Activated CD8-positive, alpha-beta memory T cell treated with anti-CD3 and anti-CD28 coated beads for 4 hours (primary cell): ENCODE data around the gene ADAMTSL1.

Source experiments
- DNase-seq, 2 donors: peaks; one replicate each; pipeline ENCODE4 v3.0.0-alpha.2; 2020; ENCODE audit warnings: low read depth in 2 of 2

ADAMTSL1 gene

DNA sequence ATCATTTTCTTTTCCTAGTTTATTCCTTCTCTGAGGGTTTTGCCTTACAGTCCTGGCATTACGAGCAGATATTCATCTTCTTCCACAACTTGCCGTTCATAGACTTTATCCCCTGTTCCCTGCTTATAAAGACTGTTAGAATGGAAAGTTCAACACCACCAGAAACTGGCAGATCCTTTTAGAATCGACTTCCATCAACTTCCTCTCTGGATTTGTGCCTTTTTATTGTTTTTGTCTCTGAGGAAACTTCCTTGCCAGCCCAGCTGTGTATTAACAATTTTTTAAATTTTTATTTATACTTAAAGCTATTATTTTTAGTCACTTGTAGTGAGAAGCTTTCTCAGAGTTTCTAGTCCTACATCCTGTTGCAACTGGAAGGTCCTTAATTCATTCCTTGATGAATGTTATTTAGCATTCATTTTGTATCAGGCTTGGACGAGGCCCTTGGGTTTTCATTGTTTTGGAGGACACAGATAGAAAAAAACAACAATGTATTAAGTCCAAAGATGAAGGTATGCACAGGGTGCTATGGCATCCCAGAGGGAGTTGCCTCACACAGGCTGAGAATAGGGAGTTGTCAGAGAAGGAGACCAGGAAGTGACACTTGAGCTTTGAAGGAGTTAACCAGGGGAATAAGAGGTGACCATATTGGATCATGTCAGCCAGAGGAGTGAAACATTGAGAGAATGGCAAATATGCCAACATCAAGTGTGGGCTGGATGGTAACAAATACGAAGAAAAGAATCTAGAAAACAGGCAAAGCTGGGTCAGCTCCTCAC is 81.3 kb downstream of the ADAMTSL1 start:
- no peak for DNase-seq

DNA sequence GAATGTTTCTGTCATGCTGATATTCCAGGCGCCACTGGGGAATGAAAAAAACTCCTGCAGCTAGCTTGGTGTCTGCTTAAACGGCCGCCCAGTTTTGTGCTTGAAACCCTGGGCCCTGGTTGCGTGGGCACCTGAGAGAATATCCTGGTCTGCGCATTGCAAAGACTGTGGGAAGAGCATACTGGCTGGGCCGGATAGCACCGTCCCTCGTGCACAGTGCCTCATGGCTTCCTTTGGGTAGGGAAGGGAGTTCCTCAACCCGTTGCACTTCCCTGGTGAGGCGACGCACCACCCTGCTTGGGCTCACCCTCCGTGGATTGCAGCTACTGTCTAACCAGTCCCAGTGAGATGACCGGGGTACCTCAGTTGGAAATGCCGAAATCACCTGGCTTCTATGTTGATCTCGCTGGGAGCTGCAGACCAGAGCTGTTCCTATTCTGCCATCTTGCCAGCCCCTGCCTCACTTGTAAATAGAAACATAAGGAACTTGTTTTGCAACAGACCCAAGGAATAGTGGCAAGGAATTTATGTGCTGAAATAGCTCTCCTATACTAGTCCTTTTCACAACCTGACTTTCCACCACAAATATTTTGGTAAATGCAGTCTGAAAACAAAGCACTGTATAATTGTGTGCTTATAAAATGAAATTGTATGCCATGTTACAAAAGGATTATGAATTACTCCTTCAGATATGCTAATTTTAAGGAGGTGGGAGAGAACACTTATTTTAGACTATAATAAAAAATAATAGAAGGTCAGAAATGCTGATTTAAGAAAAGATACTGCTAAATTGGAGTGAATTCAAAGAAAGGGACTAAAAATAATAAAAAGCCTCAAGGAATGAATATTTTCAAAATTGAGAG is 90.3 kb downstream of the ADAMTSL1 start:
- DNase-seq, result no peak

DNA sequence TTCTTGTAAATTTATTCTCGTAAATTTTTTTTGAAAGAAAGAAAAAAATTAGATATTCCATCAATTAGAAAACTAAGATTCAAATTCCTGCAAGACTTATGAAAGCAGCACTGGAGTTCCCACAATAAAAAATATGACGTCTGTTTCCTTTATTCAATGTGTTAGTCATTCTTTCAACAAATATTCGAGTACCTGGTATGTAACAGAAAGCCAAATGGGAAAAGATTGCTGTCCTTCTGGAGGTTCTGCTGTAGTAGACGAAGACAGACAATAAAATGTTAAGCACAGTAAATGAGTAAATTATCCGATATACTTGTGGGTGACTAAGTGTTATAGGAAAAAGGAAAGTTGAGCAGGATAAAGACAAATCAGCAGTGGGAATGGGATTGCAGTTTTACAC is 92.2 kb downstream of the ADAMTSL1 start:
- no peak for DNase-seq

DNA sequence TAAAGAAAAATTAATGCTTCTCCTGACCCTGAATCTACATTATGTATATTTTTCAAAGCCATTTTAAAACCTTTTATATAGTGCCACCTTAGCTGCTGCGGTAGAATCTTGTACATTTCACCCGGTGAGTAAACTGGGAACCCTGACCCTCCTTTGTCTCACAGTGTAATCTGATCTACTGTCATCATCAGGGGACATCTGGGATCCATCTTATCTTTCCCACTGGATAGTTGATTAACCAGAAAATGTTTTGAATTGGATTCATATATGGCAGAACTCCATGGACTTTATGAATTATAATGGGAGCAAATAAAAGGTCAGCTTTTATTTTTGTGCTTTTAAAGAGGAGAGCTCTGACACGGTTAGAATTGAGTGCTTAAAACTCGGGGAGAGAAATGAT is 95.0 kb downstream of the ADAMTSL1 start:
- no peak for DNase-seq

DNA sequence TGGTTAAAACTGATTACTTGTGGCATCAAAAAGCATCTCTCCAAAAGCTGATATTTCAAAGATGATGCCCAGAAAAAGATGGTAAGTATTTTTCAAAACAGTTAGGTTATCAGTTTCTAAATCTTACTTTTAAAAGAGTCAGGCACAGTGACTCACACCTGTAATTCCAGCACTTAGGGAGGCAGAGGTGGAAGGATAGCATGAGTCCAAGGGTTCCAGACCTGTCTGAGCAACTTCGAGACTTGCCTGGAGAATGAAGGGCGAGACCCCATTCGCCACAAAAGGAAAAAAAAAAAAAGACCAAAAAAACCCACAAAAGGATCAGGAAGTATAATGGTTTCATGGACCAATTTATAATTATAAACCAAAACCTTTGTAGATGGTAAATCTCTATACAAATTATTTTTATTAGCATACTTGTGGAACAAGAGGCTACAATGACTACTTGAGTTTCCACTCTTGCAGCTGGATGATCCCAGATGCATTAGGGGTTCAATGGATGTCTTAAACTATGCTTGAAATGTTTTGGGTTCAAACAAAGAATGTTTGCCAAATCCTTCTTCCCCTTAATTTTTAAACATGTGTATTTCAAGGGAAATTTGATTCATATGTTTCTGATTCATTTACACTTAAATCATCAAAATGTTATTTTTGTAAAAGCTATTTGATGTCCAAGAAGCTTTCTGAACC is 96.1 kb downstream of the ADAMTSL1 start:
- DNase-seq, result no peak

DNA sequence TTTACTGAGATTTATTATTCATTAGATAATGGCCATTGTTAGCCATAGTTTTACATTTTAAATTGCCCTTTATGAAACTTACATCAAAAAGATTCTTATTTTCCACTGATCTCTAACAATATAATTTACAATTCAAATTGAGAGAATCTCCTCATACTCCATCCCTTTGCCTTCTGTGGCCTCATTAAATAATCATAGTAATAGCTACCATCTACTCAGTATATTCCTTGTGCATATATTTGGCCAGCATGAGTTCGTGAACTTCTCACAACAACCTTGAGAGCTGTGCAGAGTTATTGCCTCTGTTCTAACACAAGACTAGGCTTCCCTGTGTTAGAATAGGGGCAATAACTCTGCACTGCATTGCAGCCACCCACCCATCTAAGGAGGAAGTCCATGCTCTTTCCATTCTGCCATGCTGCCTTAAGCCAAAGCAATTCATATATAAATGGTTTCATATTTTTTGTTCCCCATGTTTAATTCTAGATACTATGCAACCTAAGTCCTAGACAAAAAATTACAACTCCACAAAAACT is 99.1 kb downstream of the ADAMTSL1 start:
- no peak for DNase-seq

DNA sequence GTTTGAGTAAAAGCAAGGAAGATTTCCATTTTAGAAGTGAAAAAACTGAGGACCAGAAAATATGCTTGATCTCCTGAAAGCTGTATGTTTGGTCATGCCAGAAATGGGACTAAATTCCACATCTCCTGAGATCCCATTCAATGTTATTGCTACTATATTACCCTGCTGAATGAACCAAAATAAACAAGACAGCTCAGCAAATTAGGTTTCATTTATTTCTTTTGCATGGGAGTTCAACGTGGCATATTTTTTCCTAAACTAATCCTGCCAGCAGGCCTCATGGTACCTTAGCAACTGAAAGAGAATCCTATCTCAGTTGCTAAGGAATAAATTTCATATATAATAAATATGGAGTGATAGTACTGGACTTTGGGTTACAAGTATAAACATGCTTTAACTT is 101.7 kb downstream of the ADAMTSL1 start:
- no peak for DNase-seq

DNA sequence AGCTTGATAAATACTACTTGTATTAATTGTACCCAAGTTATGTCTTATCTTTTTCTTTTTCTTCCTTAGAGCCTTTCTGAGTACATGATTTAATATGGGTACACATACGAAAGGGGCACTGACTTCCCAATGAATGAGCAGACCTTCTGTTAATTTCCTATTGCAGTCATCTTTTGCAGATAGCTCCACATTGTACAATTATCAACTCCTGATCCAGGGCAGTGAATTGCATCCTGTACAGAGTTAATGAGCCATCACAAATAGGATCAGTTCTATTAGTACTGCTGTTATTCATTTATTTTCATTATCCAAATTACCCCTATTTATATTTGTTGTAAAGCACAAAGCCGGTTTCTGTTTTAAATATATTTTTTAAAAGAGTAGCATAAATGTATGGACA is 105.6 kb downstream of the ADAMTSL1 start:
- DNase-seq, result no peak

DNA sequence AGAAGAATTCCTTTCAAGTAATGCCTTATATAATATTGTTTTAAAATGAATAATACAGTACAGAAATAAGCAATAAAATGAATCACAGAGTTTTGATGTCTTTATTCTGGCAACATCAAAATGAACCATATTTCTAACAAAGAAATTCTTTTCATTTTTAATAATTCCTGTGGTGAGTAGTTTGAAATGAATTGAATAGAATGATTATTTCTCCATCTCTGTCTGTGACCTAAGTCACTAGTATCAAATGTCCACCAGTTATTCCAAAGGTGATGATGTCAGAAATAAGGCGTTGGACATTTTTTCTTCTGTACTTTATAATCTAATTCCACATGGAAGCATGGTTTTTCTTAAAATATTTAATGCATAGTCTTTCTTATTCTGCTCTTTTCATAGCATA is 106.2 kb downstream of the ADAMTSL1 start:
- no peak for DNase-seq

DNA sequence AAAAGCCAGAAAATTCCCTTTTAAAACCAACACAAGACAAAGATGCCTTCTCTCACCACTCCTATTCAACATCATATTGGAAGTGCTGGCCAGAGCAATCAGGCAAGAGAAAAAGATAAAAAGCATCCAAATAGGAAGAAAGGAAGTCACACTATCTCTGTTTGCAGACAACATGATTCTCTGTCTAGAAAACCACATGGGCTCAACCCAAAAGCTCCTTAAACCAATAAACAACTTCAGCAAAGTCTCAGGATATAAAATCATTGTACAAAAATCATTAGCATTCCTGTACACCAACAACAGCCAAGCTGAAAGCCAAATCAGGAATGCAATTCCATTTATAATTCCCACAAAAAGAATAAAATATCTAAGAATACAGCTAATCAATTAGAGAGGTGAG is 112.0 kb downstream of the ADAMTSL1 start:
- no peak for DNase-seq

DNA sequence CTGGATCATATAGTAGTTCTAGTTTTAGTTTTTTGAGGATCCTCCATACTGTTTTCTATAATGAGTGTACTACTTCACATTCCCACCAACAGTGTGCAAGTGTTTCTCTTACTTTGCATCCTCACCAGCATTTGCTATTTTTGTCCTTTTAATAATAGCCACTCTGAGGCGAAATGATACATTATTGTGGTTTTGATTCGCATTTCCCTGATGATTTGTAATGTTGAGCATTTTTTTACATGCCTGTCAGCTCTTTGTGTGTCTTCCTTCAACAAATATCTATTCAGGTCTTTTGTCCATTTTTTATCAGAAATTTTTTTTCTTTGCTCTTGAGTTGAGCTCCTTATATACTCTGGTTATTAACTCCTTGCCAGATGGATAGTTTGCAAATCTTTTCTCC is 114.0 kb downstream of the ADAMTSL1 start:
- DNase-seq, result no peak

DNA sequence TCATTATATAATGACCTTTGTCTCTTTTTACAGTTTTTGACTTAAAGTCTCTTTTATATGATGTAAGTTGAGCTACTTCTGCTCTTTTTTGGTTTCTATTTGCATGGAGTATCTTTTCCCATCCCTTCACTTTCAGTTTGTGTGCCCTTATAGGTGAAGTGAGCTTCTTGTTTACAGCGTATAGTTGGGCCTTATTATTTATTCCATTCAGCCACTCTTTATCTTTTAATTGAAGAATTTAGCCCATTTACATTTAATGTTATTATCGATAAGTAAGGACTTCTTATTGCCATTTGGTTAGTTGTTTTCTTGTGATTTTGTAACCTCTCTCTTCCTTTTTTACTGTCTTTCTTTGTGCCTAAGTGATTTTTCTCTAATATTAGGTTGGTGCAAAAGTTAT is 117.3 kb downstream of the ADAMTSL1 start:
- no peak for DNase-seq

DNA sequence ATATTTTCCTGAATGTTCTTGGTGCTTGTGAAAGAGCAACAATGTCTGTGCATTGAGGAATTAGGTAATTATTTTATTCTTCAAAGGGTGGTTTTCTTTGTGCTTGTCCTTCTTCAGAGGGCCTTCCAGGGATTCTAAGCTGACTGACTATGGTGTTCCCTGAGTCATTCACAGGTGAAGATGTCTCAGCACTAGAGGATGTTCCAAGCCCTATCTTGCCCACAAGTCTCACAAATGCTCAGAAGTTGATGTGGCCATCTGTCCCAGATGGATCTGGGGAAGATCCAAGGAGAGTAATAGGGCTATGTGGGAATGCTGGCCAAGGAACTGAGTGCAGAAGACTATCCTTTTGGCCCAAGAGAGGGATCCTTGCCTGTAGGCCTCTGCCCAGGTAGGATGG is 120.9 kb downstream of the ADAMTSL1 start:
- DNase-seq, result no peak

DNA sequence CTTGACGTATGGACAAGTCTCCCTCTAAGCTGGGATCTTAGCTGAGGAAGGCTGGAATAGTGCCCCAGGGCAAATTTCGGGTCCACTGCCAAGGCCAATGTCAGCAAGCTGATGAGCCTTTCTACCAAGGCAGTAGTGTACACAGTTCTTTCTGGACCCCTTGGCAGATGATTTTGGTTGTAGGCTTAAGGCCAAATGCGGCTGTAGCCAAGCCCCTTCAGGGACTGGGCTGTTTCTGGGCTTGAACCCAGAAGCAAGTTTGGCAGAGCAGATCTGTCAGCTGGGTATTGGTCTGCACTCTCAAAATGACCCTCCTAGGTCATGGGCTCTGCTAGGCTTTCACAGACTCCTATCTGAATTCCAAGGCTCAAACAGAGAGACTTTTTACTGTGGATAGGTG is 121.6 kb downstream of the ADAMTSL1 start:
- no peak for DNase-seq

DNA sequence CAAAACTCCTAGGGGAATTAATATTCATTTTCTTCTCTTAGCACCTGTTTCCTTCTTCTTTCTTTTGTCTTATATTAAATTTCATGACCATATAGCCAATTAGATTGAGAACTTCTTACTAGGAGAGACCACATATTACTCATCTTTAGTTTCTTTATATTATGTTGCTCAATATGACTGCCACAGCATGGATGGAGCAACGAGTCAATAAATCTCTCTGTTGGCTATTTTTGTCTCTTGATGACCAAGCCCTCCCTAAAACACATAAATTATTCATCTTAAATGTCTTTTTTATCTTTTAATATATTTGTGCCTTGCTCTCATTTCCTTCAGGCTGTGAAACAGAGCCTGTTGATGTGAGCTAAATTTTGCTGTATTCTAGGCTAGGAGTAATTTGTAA is 123.0 kb downstream of the ADAMTSL1 start:
- DNase-seq, result no peak

DNA sequence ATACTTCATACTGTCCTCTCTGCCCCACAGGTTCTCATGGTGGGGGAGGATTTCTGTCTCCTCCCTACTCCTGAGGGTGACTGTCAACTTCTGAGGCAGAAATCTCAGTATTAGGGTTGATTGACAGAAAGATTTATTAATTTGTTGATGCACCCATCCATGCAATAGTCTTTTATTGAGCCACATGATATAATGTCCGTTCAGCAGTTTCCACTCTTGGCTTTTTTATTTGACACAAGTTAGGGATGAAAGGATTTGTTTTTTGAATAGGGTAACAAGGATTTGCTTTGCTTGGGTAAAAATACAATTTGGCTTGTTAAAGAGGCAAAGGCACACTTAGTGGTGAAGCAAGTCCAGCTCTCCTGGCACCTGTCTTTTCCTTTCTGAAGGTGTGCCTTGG is 125.0 kb downstream of the ADAMTSL1 start:
- DNase-seq, result no peak

DNA sequence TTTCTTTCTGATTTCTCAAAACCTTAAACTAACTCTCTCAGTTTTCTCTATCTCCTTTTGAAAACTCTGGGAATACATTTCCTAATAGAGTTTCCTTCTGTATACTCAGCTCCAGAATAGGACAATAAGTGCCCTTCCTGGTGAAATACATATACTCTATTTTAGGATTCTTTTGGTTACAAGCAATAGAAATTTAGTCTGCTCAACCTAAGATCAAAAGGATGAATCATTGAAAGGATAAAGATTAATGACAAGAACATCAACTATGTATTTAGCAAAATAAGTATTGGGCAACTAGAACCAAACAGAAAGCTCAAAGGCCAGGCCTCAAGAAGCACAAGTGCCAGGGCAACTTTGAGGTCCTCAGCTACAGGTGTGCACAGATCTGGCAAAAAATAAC is 127.1 kb downstream of the ADAMTSL1 start:
- DNase-seq, result no peak

DNA sequence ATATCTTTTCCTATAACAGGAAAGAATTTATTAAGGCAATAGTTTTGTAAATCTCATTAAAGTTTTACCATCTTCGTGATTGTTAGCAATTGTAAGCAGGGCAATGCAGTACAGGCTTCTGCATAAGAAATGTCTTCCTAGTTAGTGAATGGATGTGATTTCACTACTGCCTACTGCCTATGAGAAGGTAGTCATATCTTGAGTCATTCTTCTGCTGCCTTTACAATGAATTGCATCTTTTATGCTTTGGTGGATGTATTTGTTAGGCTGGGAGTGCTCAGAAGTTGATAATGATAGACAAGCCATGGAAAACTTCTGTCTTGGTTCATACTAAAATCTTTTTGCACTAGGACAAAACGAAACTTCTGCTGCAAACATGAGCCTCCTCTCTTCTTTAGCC is 128.0 kb downstream of the ADAMTSL1 start:
- DNase-seq, result no peak

DNA sequence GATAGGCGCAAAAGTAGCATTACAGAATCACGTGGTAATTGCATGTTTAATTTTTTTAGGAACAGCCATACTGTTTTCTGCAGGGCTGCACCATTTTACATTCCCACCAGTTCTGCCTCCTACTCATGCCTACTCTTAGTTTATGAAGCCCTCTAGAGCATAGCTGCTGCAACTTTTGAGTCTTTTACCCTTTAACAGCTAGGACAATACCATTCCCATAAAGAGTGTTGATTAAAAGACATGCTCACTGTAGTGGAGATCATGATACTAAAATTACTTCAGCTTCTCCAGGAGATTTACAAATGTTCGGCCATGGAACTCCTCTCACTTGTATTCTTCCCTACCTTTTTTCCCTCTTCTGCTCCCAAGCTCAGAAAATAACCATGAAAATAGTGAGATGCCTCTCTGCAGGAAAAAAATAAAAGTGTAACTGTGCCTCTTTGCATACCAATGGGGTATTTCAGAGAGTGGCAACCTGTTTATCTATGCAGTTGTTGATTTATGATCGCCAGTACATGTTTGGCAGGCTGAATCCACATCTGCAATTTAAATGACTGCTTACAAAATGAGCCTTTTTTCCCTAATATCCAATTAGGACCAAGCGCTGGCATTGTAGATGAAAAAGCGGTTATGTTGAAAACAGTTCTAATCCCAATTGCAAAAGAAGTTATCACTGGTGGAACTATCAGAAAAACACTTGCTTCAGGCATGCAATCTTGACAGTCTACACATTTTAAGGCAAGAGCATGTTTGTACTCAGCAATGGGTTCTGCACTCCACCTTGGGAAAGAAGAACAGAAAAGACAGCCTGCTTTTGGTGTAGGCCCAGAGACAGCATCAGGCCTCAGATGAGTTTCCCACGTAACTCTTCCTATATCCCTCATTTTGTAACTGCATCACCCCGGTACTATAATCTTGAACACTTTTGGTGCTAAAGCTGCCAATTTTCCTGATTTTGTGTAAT is 131.1 kb downstream of the ADAMTSL1 start:
- no peak for DNase-seq

DNA sequence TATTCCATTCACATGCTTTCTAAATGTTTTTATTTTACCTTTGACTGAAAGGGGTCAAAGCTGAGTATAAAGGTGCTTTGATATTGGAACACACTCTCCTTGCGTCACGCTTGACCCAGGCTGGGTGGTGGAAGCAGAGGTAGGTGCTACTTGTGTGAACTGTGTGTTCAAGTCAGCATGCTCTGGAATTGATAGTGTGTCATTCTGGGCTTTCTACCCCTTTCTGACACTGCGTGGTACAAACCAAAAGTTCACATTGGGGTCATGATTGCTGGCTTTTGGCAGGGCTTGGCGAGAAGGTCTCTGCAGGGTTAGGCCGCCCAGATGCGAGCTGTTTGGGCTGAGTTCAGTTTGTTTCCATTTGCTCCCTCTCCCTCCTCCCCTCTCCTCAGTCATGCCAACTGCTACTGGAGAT is 131.8 kb downstream of the ADAMTSL1 start:
- no peak for DNase-seq

DNA sequence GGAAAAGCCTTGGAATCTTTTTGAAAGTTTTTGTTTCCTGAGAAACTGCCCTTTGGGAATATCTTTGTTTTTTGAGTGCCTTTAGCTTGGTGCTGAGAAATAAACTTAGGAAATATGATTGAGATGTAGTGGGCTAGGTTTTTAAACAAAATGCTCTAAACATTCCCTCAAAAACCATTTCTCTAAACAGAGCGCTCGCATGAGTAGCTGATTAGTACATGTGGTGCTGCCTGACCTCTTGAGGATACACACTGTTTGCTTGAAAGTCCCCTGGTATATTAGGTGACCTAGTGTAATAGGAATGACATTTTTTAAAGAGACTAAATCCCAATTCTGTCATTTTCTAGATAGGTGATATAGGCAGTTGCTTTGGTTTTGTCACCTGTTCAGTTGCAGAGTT is 132.3 kb downstream of the ADAMTSL1 start:
- no peak for DNase-seq
